ENCODE measurements around the gene FAM20C.

The FAM20C gene

DNA sequence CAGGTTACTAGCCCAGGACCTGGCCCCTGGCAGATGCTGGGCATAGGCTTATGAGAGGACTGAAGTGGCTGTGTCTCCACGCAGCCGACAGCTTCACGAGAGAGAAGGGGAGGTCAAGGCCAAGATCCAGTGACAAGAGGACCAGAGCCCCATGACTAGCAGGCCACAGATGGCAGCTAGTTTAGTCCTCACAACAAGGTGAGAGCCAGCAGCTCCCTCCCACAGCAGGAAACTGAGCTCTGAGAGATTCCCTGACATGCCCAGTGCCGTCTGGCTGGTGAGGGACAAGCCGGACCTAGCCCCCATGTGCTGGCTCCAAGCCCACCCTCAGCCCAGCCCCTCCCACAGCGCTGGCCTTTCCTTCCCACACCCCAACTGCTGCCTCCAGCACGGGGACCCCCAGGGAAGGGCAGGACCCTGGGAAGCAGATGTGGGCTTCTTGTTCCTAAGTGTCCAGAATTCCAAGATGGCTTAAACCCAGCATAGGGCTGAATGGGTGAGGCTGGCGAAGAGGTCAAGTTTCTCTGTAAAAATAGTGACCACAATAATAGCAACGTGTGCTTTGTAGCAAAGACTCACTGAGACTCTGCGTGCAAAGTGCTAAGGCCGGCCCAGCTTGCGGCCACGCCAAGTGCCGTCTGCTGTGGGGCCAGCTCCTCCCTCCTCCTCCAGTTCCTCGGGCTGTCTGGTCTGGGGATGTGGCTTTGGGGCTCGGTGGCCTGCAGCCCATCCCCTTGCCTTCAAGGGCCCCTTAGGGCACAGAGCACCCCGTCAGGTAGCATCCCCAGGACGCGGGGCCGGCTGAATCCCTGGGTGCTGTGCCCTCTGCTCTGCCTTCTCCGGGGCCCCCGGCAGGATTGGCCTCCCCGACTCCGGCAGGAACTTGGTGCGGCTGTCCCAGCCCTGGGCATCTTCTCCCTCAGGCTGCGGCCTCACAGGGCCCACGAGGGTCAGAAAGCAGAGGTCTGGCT is 7.8 kb upstream of the FAM20C start:
- H3K27ac ChIP-seq, result no peak overlapping the region
- no peak for TF ChIP-seq ZFX (IDR thresholded peaks at IDR 0.05; ENCODE audit: borderline replicate concordance)
- TF ChIP-seq, protein P1, sequence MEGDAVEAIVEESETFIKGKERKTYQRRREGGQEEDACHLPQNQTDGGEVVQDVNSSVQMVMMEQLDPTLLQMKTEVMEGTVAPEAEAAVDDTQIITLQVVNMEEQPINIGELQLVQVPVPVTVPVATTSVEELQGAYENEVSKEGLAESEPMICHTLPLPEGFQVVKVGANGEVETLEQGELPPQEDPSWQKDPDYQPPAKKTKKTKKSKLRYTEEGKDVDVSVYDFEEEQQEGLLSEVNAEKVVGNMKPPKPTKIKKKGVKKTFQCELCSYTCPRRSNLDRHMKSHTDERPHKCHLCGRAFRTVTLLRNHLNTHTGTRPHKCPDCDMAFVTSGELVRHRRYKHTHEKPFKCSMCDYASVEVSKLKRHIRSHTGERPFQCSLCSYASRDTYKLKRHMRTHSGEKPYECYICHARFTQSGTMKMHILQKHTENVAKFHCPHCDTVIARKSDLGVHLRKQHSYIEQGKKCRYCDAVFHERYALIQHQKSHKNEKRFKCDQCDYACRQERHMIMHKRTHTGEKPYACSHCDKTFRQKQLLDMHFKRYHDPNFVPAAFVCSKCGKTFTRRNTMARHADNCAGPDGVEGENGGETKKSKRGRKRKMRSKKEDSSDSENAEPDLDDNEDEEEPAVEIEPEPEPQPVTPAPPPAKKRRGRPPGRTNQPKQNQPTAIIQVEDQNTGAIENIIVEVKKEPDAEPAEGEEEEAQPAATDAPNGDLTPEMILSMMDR (IDR thresholded peaks at IDR 0.05), result no peak

DNA sequence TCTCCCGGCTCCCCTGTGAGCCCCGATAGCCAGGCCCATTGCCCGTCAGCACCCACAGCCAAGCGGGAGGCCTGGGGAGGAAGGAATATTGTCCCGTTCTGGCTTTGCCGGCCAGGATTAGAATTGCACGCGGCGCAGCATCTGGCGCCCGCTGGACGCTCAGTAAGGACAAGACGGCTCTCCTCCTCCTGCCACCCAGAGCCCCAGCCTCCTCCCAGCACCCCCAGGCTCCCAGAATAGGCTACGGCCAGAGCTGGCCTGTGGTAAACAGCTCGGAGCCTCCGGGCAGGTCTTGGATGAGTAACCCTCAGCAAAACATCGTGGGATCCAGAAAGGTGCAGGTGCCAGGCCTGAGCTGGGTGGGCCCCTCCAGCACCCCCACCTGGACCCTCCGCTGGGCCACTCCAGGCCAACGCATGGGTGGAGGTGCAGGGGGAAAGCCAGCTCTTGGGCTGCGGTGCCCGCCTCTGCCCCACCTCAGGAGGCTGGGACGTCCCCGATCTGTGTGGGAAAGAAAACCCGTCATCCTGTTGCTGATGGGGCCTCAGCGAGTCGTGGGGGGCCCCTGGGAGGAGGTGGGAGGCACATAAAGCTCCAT is 5.8 kb upstream of the FAM20C start:
- no peak overlapping the region for H3K27ac ChIP-seq
- TF ChIP-seq, protein P1 (IDR thresholded peaks at IDR 0.05), result no peak
- TF ChIP-seq ZFX (IDR thresholded peaks at IDR 0.05; ENCODE audit: borderline replicate concordance), result no peak

DNA sequence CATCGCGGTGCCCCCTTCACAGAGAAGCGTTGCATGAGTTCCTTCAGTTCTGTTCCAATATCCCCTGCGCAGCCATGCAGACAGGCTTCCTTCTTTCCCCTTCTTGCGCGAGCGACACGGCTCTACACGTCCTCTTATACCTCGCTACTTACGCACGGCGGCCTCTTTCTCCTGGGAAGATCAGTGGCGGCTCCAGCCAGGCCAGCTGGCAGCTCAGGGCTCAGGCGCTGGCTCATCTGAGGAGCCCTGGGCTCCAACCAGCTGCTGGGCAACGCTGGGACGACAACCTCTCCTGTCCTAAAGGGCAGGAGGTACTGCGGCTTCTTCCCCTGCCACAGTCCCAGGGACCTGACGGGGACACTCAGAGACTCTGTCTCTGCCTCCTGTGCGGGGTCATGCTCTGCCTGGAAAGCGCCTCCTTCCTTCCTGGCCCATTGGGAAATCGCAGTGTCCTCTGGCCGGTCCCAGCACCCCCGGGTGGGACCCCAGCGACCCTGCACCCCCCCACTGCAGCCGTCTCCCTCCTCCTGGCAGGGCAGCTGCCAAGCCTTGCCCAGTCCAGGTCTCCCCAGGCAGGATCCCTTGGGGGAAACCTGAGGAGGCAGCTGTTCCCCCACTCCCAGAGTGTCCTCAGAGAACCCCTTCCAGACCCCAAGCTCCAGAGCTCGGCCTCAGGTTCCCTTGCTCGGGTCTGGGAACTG is 5.0 kb upstream of the FAM20C start:
- no peak overlapping the region for H3K27ac ChIP-seq
- no peak for TF ChIP-seq ZFX (IDR thresholded peaks at IDR 0.05; ENCODE audit: borderline replicate concordance)
- TF ChIP-seq, protein P1 (IDR thresholded peaks at IDR 0.05), result no peak

DNA sequence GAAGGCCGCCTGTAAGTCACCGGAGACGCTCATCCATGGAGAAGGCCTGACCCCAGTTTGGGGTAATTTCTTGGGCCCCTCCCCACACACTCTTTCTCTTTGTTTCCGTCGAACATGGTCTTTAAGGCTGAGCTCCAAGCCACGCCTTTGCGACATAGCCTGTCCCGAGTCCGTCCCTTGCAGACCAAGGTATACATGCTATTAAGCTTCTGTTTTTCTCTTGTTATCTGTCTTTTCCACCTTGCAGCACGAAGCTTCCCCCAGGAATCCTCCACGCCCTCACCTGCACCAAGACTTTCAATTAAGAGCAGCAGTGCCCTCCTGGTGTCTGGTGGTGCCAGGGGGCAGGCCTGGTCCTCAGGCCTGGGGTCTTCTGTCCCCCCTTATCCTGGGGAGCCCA is 4.2 kb upstream of the FAM20C start:
- H3K27ac ChIP-seq, result no peak overlapping the region
- TF ChIP-seq, protein P1 (IDR thresholded peaks at IDR 0.05), result no peak
- TF ChIP-seq ZFX (IDR thresholded peaks at IDR 0.05; ENCODE audit: borderline replicate concordance), result no peak

DNA sequence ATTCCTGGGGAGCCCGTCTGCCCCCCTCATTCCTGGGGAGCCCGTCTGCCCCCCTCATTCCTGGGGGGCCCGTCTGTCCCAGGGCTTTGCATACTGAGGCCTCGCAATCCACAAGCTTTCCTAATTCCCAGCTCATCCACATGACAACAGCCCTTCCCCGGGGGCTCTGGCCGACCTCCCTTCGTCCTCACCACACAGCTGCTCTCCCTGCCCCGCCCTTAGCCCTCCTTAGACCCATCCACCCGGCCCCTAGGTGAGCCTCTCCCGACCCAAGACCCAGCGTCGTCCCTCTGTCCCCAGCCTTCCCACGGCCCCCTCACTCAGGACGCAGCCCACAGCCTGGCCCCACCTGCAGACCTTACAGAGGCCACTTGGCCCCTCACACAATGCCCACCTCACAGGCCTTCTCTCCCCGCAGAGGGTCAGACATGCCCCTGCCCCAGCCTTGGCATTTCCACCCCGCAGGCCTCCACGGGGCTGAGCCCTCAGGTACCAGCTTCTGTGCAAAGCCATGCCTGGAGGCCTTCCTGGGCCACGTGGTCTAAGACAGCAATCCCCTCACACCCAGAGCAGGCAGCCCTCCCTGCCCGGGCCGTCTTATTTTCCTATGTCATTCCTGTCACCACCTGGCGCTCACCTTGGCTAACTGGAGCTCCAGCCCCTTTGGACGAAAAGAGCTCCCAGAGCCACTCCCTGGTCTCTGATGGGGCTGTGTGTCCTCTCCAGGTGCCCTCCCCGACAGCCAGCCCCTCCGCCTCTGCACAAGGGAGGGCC is 3.5 kb upstream of the FAM20C start:
- H3K27ac ChIP-seq, result no peak overlapping the region
- TF ChIP-seq, protein P1 (IDR thresholded peaks at IDR 0.05), result no peak
- TF ChIP-seq ZFX (IDR thresholded peaks at IDR 0.05; ENCODE audit: borderline replicate concordance), result no peak

DNA sequence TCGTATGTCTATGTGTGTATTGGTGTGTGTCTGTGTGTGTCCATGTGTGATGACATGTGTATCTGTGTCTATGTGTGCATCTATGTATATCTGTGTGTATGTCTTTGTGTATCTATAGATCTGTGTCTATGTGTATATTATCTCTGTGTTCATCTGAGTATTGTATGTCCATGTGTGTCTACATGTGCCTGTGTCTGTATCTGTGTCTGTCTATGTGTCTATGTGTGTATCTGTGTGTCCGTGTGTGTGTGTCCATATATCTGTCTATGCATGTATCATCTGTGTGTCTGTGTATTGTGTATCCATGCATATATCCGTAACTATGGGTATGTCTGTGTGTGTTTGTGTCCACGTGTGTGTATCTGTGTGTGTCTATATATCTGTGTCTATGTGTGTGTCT is 2.7 kb upstream of the FAM20C start:
- TF ChIP-seq, protein P1 (IDR thresholded peaks at IDR 0.05), result no peak
- TF ChIP-seq ZFX (IDR thresholded peaks at IDR 0.05; ENCODE audit: borderline replicate concordance), result no peak
- H3K27ac ChIP-seq, result no peak overlapping the region

All from 22Rv1 (cell line).